Measurements from ENCODE around the gene SNURF. TPM values are rescaled to one million over a fixed set of nuclear protein-coding genes. Genes with fewer than 3 reads are reported as not detected.

Gene SNURF
- total and polyA plus RNA-seq, 9 of the 15 experiments (the other 6 are each of a cell fraction or from before 2014, with no cell fraction given), result 0.35 to 0.83 TPM; not detected in 7

- FAIRE-seq (no peak), DNase-seq (ENCODE audit: extremely low read depth in 1 of 4, low spot score in 3 of 4) (no peak), ATAC-seq (no peak)
- 0% methylated on average over 8 of the region's 8 CpGs for WGBS (ENCODE audit: insufficient coverage, low coverage, missing lambda C conversion rate)
- no peaks in the 10 kb centered on the region for H3K27me3 ChIP-seq (ENCODE audit: control insufficient read depth in 2 of 2, insufficient read depth in 2 of 2, low read length in 2 of 2)
- H3K4me2 ChIP-seq (ENCODE audit: insufficient read depth, low read length), result no peak overlapping the region
- intact Hi-C loops (cut with micrococcal nuclease) (no loop called here), in situ Hi-C loops (cut with MboI) (no loop called here)
- no peak overlapping the region for H2AFZ ChIP-seq (ENCODE audit: low read depth, low read length)
- H3K9me1 ChIP-seq (ENCODE audit: control insufficient read depth, insufficient read depth, low read length), result no peaks in the 10 kb centered on the region
- H4K20me1 ChIP-seq (replicated peaks; ENCODE audit: control insufficient read depth, insufficient read depth, low read length), result no peaks in the 10 kb centered on the region
- H3K4me1 ChIP-seq (replicated peaks in 1 of 2; ENCODE audit: control insufficient read depth in 2 of 2, insufficient read depth in 2 of 2, low read length in 2 of 2), result no peaks in the 10 kb centered on the region
- no peak overlapping the region for H3K9ac ChIP-seq (ENCODE audit: insufficient read depth in 1 of 2, low read depth in 2 of 2, low read length in 2 of 2)
- H3K4me3 ChIP-seq, result no peak overlapping the region
- no peaks in the 10 kb centered on the region for H3K79me2 ChIP-seq (ENCODE audit: control insufficient read depth, insufficient read depth, low read length)
- no peaks in the 10 kb centered on the region for H3K9me3 ChIP-seq (replicated peaks; ENCODE audit: control insufficient read depth, insufficient read depth, low read depth, low read length)
- ChIA-PET CTCF (ENCODE audit: low intra/inter-chr PET ratio) (no interaction called here), POLR2A (no interaction called here)
- no peak overlapping the region for H3K27ac ChIP-seq (ENCODE audit: extremely low read depth, low read depth, low read length)
- H3K36me3 ChIP-seq (ENCODE audit: control insufficient read depth, insufficient read depth, low read length), result no peaks in the 10 kb centered on the region
- no TSS peak for BruUV-seq (replicated peaks)
- no peak for TF ChIP-seq SUPT5H (IDR thresholded peaks at IDR 0.05)
- no peak for TF ChIP-seq ZNF639 (CRISPR knock-in tag; conservative IDR thresholded peaks at IDR 0.05 in 1 of 2, IDR thresholded peaks at IDR 0.05 in 1 of 2)
- TF ChIP-seq, protein P1, sequence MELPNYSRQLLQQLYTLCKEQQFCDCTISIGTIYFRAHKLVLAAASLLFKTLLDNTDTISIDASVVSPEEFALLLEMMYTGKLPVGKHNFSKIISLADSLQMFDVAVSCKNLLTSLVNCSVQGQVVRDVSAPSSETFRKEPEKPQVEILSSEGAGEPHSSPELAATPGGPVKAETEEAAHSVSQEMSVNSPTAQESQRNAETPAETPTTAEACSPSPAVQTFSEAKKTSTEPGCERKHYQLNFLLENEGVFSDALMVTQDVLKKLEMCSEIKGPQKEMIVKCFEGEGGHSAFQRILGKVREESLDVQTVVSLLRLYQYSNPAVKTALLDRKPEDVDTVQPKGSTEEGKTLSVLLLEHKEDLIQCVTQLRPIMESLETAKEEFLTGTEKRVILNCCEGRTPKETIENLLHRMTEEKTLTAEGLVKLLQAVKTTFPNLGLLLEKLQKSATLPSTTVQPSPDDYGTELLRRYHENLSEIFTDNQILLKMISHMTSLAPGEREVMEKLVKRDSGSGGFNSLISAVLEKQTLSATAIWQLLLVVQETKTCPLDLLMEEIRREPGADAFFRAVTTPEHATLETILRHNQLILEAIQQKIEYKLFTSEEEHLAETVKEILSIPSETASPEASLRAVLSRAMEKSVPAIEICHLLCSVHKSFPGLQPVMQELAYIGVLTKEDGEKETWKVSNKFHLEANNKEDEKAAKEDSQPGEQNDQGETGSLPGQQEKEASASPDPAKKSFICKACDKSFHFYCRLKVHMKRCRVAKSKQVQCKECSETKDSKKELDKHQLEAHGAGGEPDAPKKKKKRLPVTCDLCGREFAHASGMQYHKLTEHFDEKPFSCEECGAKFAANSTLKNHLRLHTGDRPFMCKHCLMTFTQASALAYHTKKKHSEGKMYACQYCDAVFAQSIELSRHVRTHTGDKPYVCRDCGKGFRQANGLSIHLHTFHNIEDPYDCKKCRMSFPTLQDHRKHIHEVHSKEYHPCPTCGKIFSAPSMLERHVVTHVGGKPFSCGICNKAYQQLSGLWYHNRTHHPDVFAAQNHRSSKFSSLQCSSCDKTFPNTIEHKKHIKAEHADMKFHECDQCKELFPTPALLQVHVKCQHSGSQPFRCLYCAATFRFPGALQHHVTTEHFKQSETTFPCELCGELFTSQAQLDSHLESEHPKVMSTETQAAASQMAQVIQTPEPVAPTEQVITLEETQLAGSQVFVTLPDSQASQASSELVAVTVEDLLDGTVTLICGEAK (IDR thresholded peaks at IDR 0.05), result no peak
- TF ChIP-seq, protein P1 (CRISPR knock-in tag; IDR thresholded peaks at IDR 0.05), result no peak
- no peak for TF ChIP-seq CREB1 (IDR thresholded peaks at IDR 0.05)
- no peak for TF ChIP-seq CREB1 (CRISPR knock-in tag; IDR thresholded peaks at IDR 0.05)
- TF ChIP-seq ZNF140 (CRISPR knock-in tag; IDR thresholded peaks at IDR 0.05), result no peak
- no peak for TF ChIP-seq KAT7 (CRISPR knock-in tag; IDR thresholded peaks at IDR 0.05; ENCODE audit: borderline replicate concordance)
- no peak for TF ChIP-seq GATAD2A (IDR thresholded peaks at IDR 0.05)
- no peak for TF ChIP-seq FOXK2 (conservative IDR thresholded peaks at IDR 0.05 in 1 of 2, IDR thresholded peaks at IDR 0.05 in 1 of 2; ENCODE audit: low read depth in 2 of 2)
- TF ChIP-seq NEUROD1 (IDR thresholded peaks at IDR 0.05; ENCODE audit: borderline replicate concordance, low read depth, low read length, partially characterized antibody), result no peak
- no peak for TF ChIP-seq ERF (CRISPR knock-in tag; IDR thresholded peaks at IDR 0.05)
- TF ChIP-seq HNRNPK (IDR thresholded peaks at IDR 0.05; ENCODE audit: low read depth, low read length, poor library complexity, severe bottlenecking), result no peak
- no peak for TF ChIP-seq MCM3 (IDR thresholded peaks at IDR 0.05)
- no peak for TF ChIP-seq SRSF3 (IDR thresholded peaks at IDR 0.05; ENCODE audit: insufficient read depth, low read length)
Observed at GRCh38 chr15:24971772-24972171, 17.0 kb downstream of the SNURF start.

Measured in K562 (cell line).